ENCODE results near the gene GAL. TPM values are rescaled to one million over a fixed set of nuclear protein-coding genes. Genes with fewer than 3 reads are reported as not detected.

GAL gene
- total and polyA plus RNA-seq, 2 experiments from 2014 or later, result 0.83 to 5.9 TPM

DNA sequence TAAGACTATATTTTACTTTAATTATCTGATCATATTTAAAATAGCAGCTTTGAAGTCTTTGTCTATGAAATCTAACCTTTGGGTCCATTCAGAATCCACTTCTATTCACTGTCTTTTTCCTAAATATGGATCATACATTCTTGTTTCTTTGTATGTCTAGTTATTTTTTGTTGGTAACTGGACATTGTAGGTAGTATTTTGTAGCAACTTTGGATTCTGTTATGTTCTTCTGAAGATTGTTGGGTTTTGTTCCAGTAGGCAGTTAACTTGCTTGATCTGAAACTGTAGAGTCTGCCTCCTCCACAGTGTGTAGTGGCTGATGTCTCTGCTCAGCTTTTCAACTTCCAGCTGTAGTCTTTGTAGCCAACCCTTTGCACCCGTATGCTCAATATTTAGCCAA, 37.5 kb upstream of the GAL start:
- no peaks in the 10 kb centered on the region for H3K36me3 ChIP-seq
- H3K27me3 ChIP-seq, result no peaks in the 10 kb centered on the region
- no peak for DNase-seq (ENCODE audit: low read depth in 1 of 2, low spot score in 1 of 2)
- no peak overlapping the region for H3K27ac ChIP-seq
- no peaks in the 10 kb centered on the region for H3K9me3 ChIP-seq (ENCODE audit: low read depth)
- no peaks in the 10 kb centered on the region for H3K4me1 ChIP-seq (ENCODE audit: low read depth)
- TF ChIP-seq, protein P1, sequence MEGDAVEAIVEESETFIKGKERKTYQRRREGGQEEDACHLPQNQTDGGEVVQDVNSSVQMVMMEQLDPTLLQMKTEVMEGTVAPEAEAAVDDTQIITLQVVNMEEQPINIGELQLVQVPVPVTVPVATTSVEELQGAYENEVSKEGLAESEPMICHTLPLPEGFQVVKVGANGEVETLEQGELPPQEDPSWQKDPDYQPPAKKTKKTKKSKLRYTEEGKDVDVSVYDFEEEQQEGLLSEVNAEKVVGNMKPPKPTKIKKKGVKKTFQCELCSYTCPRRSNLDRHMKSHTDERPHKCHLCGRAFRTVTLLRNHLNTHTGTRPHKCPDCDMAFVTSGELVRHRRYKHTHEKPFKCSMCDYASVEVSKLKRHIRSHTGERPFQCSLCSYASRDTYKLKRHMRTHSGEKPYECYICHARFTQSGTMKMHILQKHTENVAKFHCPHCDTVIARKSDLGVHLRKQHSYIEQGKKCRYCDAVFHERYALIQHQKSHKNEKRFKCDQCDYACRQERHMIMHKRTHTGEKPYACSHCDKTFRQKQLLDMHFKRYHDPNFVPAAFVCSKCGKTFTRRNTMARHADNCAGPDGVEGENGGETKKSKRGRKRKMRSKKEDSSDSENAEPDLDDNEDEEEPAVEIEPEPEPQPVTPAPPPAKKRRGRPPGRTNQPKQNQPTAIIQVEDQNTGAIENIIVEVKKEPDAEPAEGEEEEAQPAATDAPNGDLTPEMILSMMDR (IDR thresholded peaks at IDR 0.05; ENCODE audit: low read depth, low read length), result no peak
- no peak overlapping the region for H3K4me3 ChIP-seq

DNA sequence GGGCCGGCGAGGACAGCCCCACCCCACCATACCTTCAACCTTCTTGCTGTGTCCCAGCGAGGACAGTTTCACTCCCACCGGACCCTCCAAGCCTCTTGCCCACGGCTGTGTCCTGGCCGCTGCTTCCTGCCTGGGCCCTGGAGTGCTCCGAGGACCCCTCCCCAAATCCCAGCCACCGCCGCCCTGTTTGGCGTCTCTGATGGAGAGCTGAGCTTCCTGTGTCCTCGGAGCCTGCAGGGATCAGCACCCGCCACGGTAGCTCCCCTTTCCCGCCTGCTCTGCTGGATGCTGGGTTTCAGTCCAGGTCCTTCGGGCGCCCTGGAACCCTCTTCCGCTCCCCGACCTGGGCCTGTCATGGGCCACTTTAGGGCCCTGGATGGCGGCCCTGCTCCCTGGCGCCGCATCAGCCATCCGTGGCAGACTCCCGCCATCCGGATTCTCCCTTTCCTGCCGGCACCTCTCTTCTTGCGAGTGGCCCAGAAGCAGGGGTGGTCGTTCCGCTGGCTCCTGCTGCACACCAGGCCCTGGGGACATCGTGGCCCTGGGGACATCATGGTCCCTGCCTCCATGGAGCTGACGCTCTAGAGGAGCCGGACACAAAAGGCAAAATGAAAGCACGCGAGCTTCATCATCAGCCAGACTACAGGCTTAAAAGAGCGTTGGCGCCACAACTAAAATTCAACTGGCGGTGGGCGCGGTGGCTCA, 34.3 kb upstream of the GAL start:
- TF ChIP-seq, protein P1 (IDR thresholded peaks at IDR 0.05; ENCODE audit: low read depth, low read length), result no peak
- no peaks in the 10 kb centered on the region for H3K36me3 ChIP-seq
- no peaks in the 10 kb centered on the region for H3K27me3 ChIP-seq
- no peaks in the 10 kb centered on the region for H3K4me1 ChIP-seq (ENCODE audit: low read depth)
- no peak for DNase-seq (ENCODE audit: low read depth in 1 of 2, low spot score in 1 of 2)
- H3K9me3 ChIP-seq (ENCODE audit: low read depth), result no peaks in the 10 kb centered on the region
- H3K4me3 ChIP-seq, result no peak overlapping the region
- H3K27ac ChIP-seq, result no peak overlapping the region

DNA sequence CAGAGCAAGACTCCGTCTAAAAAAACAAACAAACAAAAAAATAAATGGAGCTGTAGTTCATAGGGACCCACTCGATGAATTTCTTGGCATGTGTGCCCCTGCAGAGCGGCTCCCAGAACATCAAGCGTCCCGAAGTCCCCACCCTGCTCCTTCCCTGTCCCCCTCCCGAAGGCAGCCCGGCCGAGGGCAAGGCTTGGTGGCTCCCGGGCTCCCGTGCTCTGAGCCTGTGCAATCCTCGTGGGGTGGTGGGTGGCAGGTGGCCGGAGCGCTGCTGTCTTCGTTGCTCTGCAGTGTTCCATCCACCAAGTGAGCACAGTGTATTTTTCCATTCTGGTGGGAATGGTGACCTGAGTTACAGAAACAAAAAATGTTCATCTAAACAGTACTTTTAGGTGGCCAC, 33.5 kb upstream of the GAL start:
- Histone ChIP-seq H3K36me3 (no peaks in the 10 kb centered on the region), H3K4me1 (ENCODE audit: low read depth) (no peaks in the 10 kb centered on the region), H3K27ac (no peak overlapping the region), H3K4me3 (no peak overlapping the region), H3K27me3 (no peaks in the 10 kb centered on the region), H3K9me3 (ENCODE audit: low read depth) (no peaks in the 10 kb centered on the region)
- DNase-seq (ENCODE audit: low read depth in 1 of 2, low spot score in 1 of 2), result no peak
- TF ChIP-seq, protein P1 (IDR thresholded peaks at IDR 0.05; ENCODE audit: low read depth, low read length), result no peak

DNA sequence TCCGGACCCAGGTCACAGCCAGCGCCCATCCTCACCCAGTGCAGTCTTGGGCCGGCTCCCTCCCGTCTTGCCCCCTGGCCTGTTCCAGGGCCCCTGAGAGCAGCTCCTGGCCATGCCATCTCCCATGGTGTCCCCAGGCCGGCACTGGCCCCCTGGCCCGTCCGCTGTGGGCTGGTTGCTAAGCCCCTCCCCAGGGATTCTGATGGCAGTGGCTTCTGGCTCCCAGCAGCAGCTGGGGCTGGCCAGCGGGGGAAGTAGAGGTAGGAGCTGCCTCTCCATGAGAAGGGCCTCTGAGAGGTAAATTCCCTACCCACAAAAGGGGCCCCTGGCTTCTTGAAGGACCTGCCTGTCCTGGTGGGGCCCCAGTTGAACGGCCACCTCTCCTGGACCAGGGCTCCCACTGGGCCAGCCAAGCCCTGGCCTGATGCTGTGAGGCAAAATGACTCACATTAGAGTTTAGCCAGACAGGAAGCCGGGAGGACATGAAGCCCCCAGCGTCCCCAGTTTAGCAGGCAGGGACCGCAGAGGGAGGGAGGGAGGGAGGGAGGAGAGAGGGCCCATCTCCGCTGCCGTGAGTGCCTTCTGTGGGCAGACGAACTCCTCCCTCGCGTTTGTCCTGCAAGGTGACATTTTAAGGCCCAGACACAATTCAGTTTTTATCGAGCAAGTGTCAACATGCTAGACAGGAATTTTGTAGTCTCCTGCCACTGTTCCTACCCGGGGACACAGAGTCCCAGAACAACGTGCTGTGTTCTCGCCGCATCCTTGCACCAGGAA, 32.9 kb upstream of the GAL start:
- no peak overlapping the region for H3K4me3 ChIP-seq
- no peaks in the 10 kb centered on the region for H3K9me3 ChIP-seq (ENCODE audit: low read depth)
- TF ChIP-seq, protein P1 (IDR thresholded peaks at IDR 0.05; ENCODE audit: low read depth, low read length), result no peak
- no peaks in the 10 kb centered on the region for H3K4me1 ChIP-seq (ENCODE audit: low read depth)
- H3K27me3 ChIP-seq, result no peaks in the 10 kb centered on the region
- no peak overlapping the region for H3K27ac ChIP-seq
- peak in 1 of 2 donors; percentile 27 for DNase-seq (ENCODE audit: low read depth in 1 of 2, low spot score in 1 of 2)
- H3K36me3 ChIP-seq, result no peaks in the 10 kb centered on the region

DNA sequence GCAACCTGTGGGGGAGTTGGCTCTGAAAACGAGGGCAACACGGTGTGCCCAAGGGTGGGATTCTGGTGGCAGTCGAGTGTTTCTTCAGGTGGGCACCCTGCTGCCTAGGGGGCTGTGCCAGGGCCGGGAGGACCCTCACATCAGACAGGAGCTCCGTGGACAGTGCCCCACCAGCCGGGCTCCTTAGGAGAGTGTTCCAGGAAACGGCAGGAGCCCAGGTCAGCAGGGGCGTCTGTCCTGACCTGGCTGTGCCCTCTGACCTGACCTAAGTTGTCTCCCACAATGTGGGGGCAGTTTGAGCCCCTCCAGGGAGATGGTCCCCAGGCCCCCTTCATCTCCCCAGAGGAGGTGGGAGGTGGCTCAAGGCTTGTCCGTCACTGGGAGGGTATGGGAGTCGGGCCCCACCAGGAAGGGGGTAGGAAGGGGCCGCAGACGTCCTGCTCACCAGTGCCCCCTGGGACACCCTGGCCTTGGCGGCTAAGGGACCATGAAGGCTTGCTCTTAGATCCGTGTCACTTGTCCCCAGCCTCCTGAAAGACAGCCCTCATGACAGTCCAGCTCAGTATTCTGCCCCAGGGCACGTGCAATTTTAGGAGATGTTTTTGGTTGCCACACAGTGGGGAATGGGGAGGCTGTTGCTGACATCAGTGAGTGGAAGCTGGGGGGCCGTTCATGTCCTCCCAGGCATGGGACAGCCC, 32.2 kb upstream of the GAL start:
- no peak for DNase-seq (ENCODE audit: low read depth in 1 of 2, low spot score in 1 of 2)

More for the DNA sequence above, 32.2 kb upstream of the GAL start:
- Histone ChIP-seq H3K4me3 (no peak overlapping the region), H3K9me3 (ENCODE audit: low read depth) (no peaks in the 10 kb centered on the region), H3K27ac (no peak overlapping the region), H3K36me3 (no peaks in the 10 kb centered on the region), H3K4me1 (ENCODE audit: low read depth) (no peaks in the 10 kb centered on the region), H3K27me3 (no peaks in the 10 kb centered on the region)
- TF ChIP-seq, protein P1 (IDR thresholded peaks at IDR 0.05; ENCODE audit: low read depth, low read length), result no peak
